ENCODE results near the gene HOPX. TPM values are rescaled to one million over a fixed set of nuclear protein-coding genes. Genes with fewer than 3 reads are reported as not detected.

HOPX gene
- total and polyA plus RNA-seq, 8 donors: 0.43 to 29.3 (median 4.9) TPM

GRCh38 chr4:56646341-56646740 lies 34.8 kb downstream of the HOPX start:
- H3K4me1 ChIP-seq: no peaks in the 10 kb centered on the region
- no peak overlapping the region for H3K4me3 ChIP-seq
- WGBS, 2 donors: 40 to 50% methylated on average over 1 of the region's 1 CpG
- DNase-seq (no peak), ATAC-seq (no peak), FAIRE-seq (no peak)
- H3K27me3 ChIP-seq: no peaks in the 10 kb centered on the region
- no peak for TF ChIP-seq CTCF (IDR thresholded peaks at IDR 0.05)
- no peaks in the 10 kb centered on the region for H3K9me3 ChIP-seq
- no peaks in the 10 kb centered on the region for H3K36me3 ChIP-seq
- H3K27ac ChIP-seq: no peak overlapping the region
- intact Hi-C loops (cut with DNase I): no loop called here

GRCh38 chr4:56643596-56643995 lies 37.5 kb downstream of the HOPX start:
- ATAC-seq: no peak
- Histone ChIP-seq H3K36me3 (no peaks in the 10 kb centered on the region), H3K4me3 (no peak overlapping the region), H3K4me1 (no peaks in the 10 kb centered on the region), H3K27ac (no peak overlapping the region), H3K27me3 (no peaks in the 10 kb centered on the region), H3K9me3 (no peaks in the 10 kb centered on the region)
- intact Hi-C loops (cut with DNase I): no loop called here
- no peak for FAIRE-seq
- no peak for DNase-seq
- no peak for TF ChIP-seq CTCF (IDR thresholded peaks at IDR 0.05)
- 76 to 81% methylated on average over 6 of the region's 6 CpGs for WGBS, 2 donors

GRCh38 chr4:56641494-56642051 lies 39.5 kb downstream of the HOPX start:
- no peak for DNase-seq
- no peaks in the 10 kb centered on the region for H3K27me3 ChIP-seq
- no peaks in the 10 kb centered on the region for H3K9me3 ChIP-seq
- FAIRE-seq: no peak
- ATAC-seq: no peak
- no peak overlapping the region for H3K4me3 ChIP-seq
- H3K4me1 ChIP-seq: no peaks in the 10 kb centered on the region
- intact Hi-C loops (cut with DNase I): no loop called here
- no peaks in the 10 kb centered on the region for H3K36me3 ChIP-seq
- no peak overlapping the region for H3K27ac ChIP-seq
- TF ChIP-seq CTCF (IDR thresholded peaks at IDR 0.05): no peak
- WGBS, 2 donors: 41 to 48% methylated on average over 4 of the region's 4 CpGs

- H3K27ac ChIP-seq: no peak overlapping the region
- H3K4me1 ChIP-seq: no peaks in the 10 kb centered on the region
- ATAC-seq (no peak), DNase-seq (no peak), FAIRE-seq (no peak)
- WGBS, 2 donors: 55 to 64% methylated on average over 5 of the region's 5 CpGs
- H3K27me3 ChIP-seq: no peaks in the 10 kb centered on the region
- H3K4me3 ChIP-seq: no peak overlapping the region
- intact Hi-C loops (cut with DNase I): no loop called here
- H3K36me3 ChIP-seq: no peaks in the 10 kb centered on the region
- TF ChIP-seq CTCF (IDR thresholded peaks at IDR 0.05): no peak
- no peaks in the 10 kb centered on the region for H3K9me3 ChIP-seq
Measured at GRCh38 chr4:56640621-56641493, 40.2 kb downstream of the HOPX start.

- no peak for TF ChIP-seq CTCF (IDR thresholded peaks at IDR 0.05)
- FAIRE-seq (no peak), DNase-seq (no peak), ATAC-seq (no peak)
- Histone ChIP-seq H3K9me3 (no peaks in the 10 kb centered on the region), H3K27me3 (no peaks in the 10 kb centered on the region), H3K36me3 (no peaks in the 10 kb centered on the region), H3K4me3 (no peak overlapping the region), H3K27ac (no peak overlapping the region), H3K4me1 (no peaks in the 10 kb centered on the region)
- intact Hi-C loops (cut with DNase I): no loop called here
Measured at GRCh38 chr4:56637791-56638190, 43.3 kb downstream of the HOPX start.
